K562 (cell line): Measurements from ENCODE around the gene PIK3AP1. TPM values are rescaled to one million over a fixed set of nuclear protein-coding genes. Genes with fewer than 3 reads are reported as not detected.

Experiments
- ATAC-seq: fragments of 200-7000 bp; cut with Tn5 transposase; 3 replicates; pipeline ENCODE4 v1.9.1; 2020; ENCODE audit warnings: moderate library complexity
- BruUV-seq: library from RNA; stranded (reverse); fragments of 400-500 nt; replicated peaks from 2 replicates; lab custom pipeline; 2021; lab: Mats Ljungman, UMichigan
- CTCF ChIA-PET: fragments of 300-600 bp; formaldehyde crosslinking; extraction: SDS; loops from one replicate; lab custom pipeline; 2021; ENCODE audit warnings: low intra/inter-chr PET ratio; lab: Yijun Ruan, JAX
- POLR2A ChIA-PET: fragments of 300-600, 350-650 bp; sonication (Branson Sonifier 250); formaldehyde crosslinking; extraction: SDS; loops from one replicate; lab custom pipeline; 2021; ENCODE audit warnings: antibody characterized with exemption, inconsistent platforms; lab: Yijun Ruan, JAX
- DNase-seq, 4 experiments: peaks; one replicate each; pipeline versions ENCODE4 v3.0.0 to v3.0.0-alpha.2; 2011 to 2018; ENCODE audit warnings: low spot score in 3 of 4, mixed read lengths in 3 of 4; ENCODE audit errors: extremely low read depth in 1 of 4
- FAIRE-seq: peaks from 2 replicates; lab custom pipeline; 2011; peaks lifted over from hg19 to GRCh38; lab: Jason Lieb, UNC
- H2AFZ ChIP-seq: 2 replicates; pipeline ENCODE4 v1.6.0; 2011; ENCODE audit warnings: low read depth, low read length, control low read depth, inconsistent platforms
- H3K27ac ChIP-seq: fragments of 200-600 bp; 3 replicates; pipeline ENCODE4 v1.8.0; 2011; ENCODE audit warnings: low read depth, mild to moderate bottlenecking, control low read depth, inconsistent platforms, low read length, moderate library complexity, mixed read lengths; ENCODE audit errors: extremely low read depth
- H3K27me3 ChIP-seq, 2 experiments: fragments of 300-600 bp in 1 of 2; 2 replicates in 1 of 2; 3 replicates in 1 of 2; pipeline versions ENCODE4 v1.6.0 to v1.8.0; 2011; ENCODE audit warnings: inconsistent platforms in 2 of 2, low read length in 2 of 2, mild to moderate bottlenecking in 1 of 2, mixed read lengths in 1 of 2, moderate library complexity in 1 of 2; ENCODE audit not compliant: control insufficient read depth in 2 of 2, insufficient read depth in 2 of 2
- H3K36me3 ChIP-seq: fragments of 300-600 bp; 3 replicates; pipeline ENCODE4 v1.8.0; 2011; ENCODE audit warnings: mild to moderate bottlenecking, low read length, inconsistent platforms; ENCODE audit not compliant: control insufficient read depth, insufficient read depth
- H3K4me1 ChIP-seq, 2 experiments: fragments of 200-600 bp in 1 of 2; replicated peaks in 1 of 2; 2 replicates in 1 of 2; 3 replicates in 1 of 2; pipeline versions ENCODE4 v1.5.1 to v1.8.0; 2011; ENCODE audit warnings: inconsistent platforms in 2 of 2, low read length in 2 of 2, mild to moderate bottlenecking in 1 of 2, mixed read lengths in 1 of 2, moderate library complexity in 1 of 2; ENCODE audit not compliant: control insufficient read depth in 2 of 2, insufficient read depth in 2 of 2
- H3K4me2 ChIP-seq: 2 replicates; pipeline ENCODE4 v1.6.1; 2011; ENCODE audit warnings: low read length, control low read depth, inconsistent platforms, mixed read lengths; ENCODE audit not compliant: insufficient read depth
- H3K4me3 ChIP-seq: fragments of 200-600 bp; sonication (generic), shearing (Covaris generic); 2 replicates; pipeline ENCODE4 v1.5.1; 2016; ENCODE audit warnings: control low read depth, inconsistent platforms
- H3K79me2 ChIP-seq: fragments of 200-600 bp; 3 replicates; pipeline ENCODE4 v1.8.0; 2011; ENCODE audit warnings: low read length, inconsistent platforms; ENCODE audit not compliant: control insufficient read depth, insufficient read depth
- H3K9ac ChIP-seq, 2 experiments: 2 replicates each; pipeline versions ENCODE4 v1.6.0 to v1.6.1; 2011; ENCODE audit warnings: low read depth in 2 of 2, low read length in 2 of 2, control low read depth in 1 of 2, inconsistent platforms in 1 of 2, mild to moderate bottlenecking in 1 of 2, mixed read lengths in 1 of 2; ENCODE audit not compliant: insufficient read depth in 1 of 2
- H3K9me1 ChIP-seq: one replicate; pipeline ENCODE4 v1.6.0; 2011; ENCODE audit warnings: inconsistent platforms, mild to moderate bottlenecking, low read length, moderate library complexity; ENCODE audit not compliant: control insufficient read depth, insufficient read depth
- H3K9me3 ChIP-seq: replicated peaks from 2 replicates; pipeline ENCODE4 v1.5.1; 2011; ENCODE audit warnings: low read depth, low read length, inconsistent platforms; ENCODE audit not compliant: control insufficient read depth, insufficient read depth
- H4K20me1 ChIP-seq: replicated peaks from 2 replicates; pipeline ENCODE4 v1.6.1; 2011; ENCODE audit warnings: low read length, inconsistent platforms, mixed read lengths; ENCODE audit not compliant: control insufficient read depth, insufficient read depth
- CREBBP ChIP-seq: IDR thresholded peaks from one replicate; pipeline ENCODE4 v1.6.1; 2012; ENCODE audit warnings: low read depth, mild to moderate bottlenecking, control low read depth, inconsistent platforms, low read length
- CREM ChIP-seq: IDR thresholded peaks from 2 replicates; pipeline ENCODE4 v1.6.1; 2014; ENCODE audit warnings: antibody characterized with exemption, low read depth
- FOS ChIP-seq: IDR thresholded peaks from 3 replicates; pipeline ENCODE4 v1.6.1; 2011; ENCODE audit not compliant: insufficient read length; ENCODE audit errors: extremely low read depth
- GABPB1 ChIP-seq: sonication (generic); formaldehyde crosslinking; IDR thresholded peaks from 2 replicates; pipeline ENCODE4 v1.8.0; 2022; ENCODE audit warnings: mild to moderate bottlenecking, missing genetic modification reagents
- MIER1 ChIP-seq: fragments of 450-650 bp; IDR thresholded peaks from 2 replicates; pipeline ENCODE4 v1.6.1; 2016; ENCODE audit warnings: antibody characterized with exemption, mild to moderate bottlenecking, low read depth
- SETDB1 ChIP-seq: IDR thresholded peaks from one replicate; pipeline ENCODE4 v1.6.1; 2012; ENCODE audit warnings: low read length, control low read depth, inconsistent platforms
- STAT5A ChIP-seq: IDR thresholded peaks from 2 replicates; pipeline ENCODE4 v1.6.1; 2012; ENCODE audit warnings: low read length, inconsistent platforms, borderline replicate concordance
- U2AF2 ChIP-seq: fragments of 200-400 bp; formaldehyde crosslinking; optimal IDR thresholded peaks from 2 replicates; pipeline ENCODE3; 2017; ENCODE audit warnings: low read depth, mild to moderate bottlenecking, low read length
- ZEB2 ChIP-seq: fragments of 450-650 bp; IDR thresholded peaks from 2 replicates; pipeline ENCODE4 v1.6.1; 2016
- ZNF384 ChIP-seq: IDR thresholded peaks from 2 replicates; pipeline ENCODE4 v1.6.1; 2012; ENCODE audit warnings: low read depth, low read length, improper control_type of control experiment
- WGBS: fragments of 100-300 bp; shearing (Covaris generic); methylation state at CpG from one replicate; pipeline ENCODE4 v1.1.6; 2016; ENCODE audit warnings: low coverage, mixed read lengths; ENCODE audit not compliant: insufficient coverage; ENCODE audit errors: missing lambda C conversion rate; 5-methylcytosine and 5-hydroxymethylcytosine counted together
- in situ Hi-C: fragments of 300-500 bp; cut with MboI; formaldehyde crosslinking; loops from 4 replicates; pipeline ENCODE4 v1.15.0; 2018; ENCODE audit warnings: inconsistent platforms, mixed read lengths
- intact Hi-C: fragments of 100-400 bp; cut with micrococcal nuclease; formaldehyde crosslinking; loops from 2 replicates; pipeline ENCODE4 v1.14.2; 2022
- polyA plus RNA-seq, 8 experiments: library from polyadenylated mRNA; depleted of rRNA in 4 of 8; stranded (reverse) in 5 of 8; unstranded in 3 of 8; fragments of >200 nt; fragmentation: Nextera tagmentation in 2 of 8; fragmentation: Illumina TruSeq in 1 of 8; extraction: Ambion mirVana in 2 of 8; extraction: Trizol in 1 of 8; gene quantifications; 2 replicates each; pipeline versions ENCODE4 v1.2.1 to v1.2.3, GENCODE V29; 2011 to 2014; ENCODE audit warnings: inconsistent platforms in 1 of 8, missing spikeins in 1 of 8
- total RNA-seq, 7 experiments: library from RNA; depleted of rRNA in 6 of 7; stranded (reverse); fragments of >200 nt in 6 of 7; fragmentation: Illumina TruSeq in 2 of 7; extraction: Trizol in 2 of 7; gene quantifications; 2 replicates each; pipeline versions ENCODE4 v1.2.1 to v1.2.3, GENCODE V29; 2011 to 2021; ENCODE audit warnings: low replicate concordance in 1 of 7

PIK3AP1 gene
- total and polyA plus RNA-seq, 9 of the 15 experiments (the other 6 are each of a cell fraction or from before 2014, with no cell fraction given) = 0.20 to 2.4 (median 1.4) TPM

DNA sequence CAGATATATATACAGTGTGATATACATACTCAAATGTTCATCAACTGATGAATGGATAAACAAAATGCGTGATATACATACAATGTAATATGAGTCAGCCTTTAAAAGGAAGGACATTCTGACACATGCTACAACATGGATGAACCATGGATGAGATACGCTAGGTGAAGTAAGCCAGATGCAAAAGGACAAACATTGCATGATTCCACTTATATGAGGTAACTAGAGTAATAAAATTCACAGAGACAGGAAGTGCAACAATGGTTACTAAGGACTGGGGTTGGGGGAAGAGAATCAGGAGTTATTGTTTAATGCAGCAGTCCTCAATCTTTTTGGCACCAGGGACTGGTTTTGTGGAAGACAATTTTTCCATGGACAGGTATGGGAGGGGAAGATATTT, 47.3 kb upstream of the PIK3AP1 start:
- Histone ChIP-seq H3K36me3 (no peaks in the 10 kb centered on the region), H3K4me3 (no peak overlapping the region)
- no TSS peak for BruUV-seq
- DNase-seq = no peak
- in situ Hi-C loops = no loop called here
- POLR2A ChIA-PET = no interaction called here
- TF ChIP-seq CREM = no peak
- no peak for TF ChIP-seq CREBBP
- TF ChIP-seq MIER1 = no peak
- TF ChIP-seq GABPB1 = no peak
- TF ChIP-seq SETDB1 = no peak
- TF ChIP-seq ZNF384 = no peak
- TF ChIP-seq STAT5A = no peak
- no peak for TF ChIP-seq ZEB2
- no peak for TF ChIP-seq U2AF2
- TF ChIP-seq FOS = no peak
- TF ChIP-seq, all 486 proteins: peak for 0
- CTCF ChIA-PET = no interaction called here
- Histone ChIP-seq H3K79me2 (no peaks in the 10 kb centered on the region), H3K4me1 (peaks cover 9 to 17% of the 10 kb centered on the region in 2 experiments; a peak in 4 of 5 replicates), H3K4me2 (no peak overlapping the region), H4K20me1 (no peaks in the 10 kb centered on the region), H3K27me3 (no peaks in the 10 kb centered on the region), H3K9ac (no peak overlapping the region), H3K9me3 (no peaks in the 10 kb centered on the region), H3K27ac (no peak overlapping the region), H3K9me1 (no peaks in the 10 kb centered on the region), H2AFZ (no peak overlapping the region)
- WGBS = 46% methylated on average over 2 of the region's 2 CpGs
- intact Hi-C loops = loop anchor here (10.0 kb wide), 1 partner anchor 137 kb away; no protein-coding TSS in a partner anchor
- ATAC-seq (no peak), FAIRE-seq (no peak)
